Fibroblast of lung (primary cell): ENCODE results near the gene DKK2. TPM values are rescaled to one million over a fixed set of nuclear protein-coding genes. Genes with fewer than 3 reads are reported as not detected.

Experiments
- DNase-seq, 2 donors: peaks; one replicate each; pipeline versions ENCODE4 v3.0.0 to v3.0.0-alpha.2; 2010; ENCODE audit warnings: low read depth in 2 of 2
- H2AFZ ChIP-seq: 2 replicates; pipeline ENCODE4 v1.5.1; 2012; ENCODE audit warnings: low read length, control low read depth, inconsistent platforms
- H3K27ac ChIP-seq: 2 replicates; pipeline ENCODE4 v1.5.1; 2011; ENCODE audit warnings: low read length, control low read depth; ENCODE audit not compliant: insufficient read depth
- H3K27me3 ChIP-seq: 2 replicates; pipeline ENCODE4 v1.5.1; 2011; ENCODE audit warnings: mild to moderate bottlenecking, low read length; ENCODE audit not compliant: control insufficient read depth, insufficient read depth
- H3K36me3 ChIP-seq: 2 replicates; pipeline ENCODE4 v1.5.1; 2011; ENCODE audit warnings: low read length; ENCODE audit not compliant: control insufficient read depth, insufficient read depth
- H3K4me1 ChIP-seq: 2 replicates; pipeline ENCODE4 v1.5.1; 2011; ENCODE audit warnings: low read length; ENCODE audit not compliant: control insufficient read depth, insufficient read depth; ENCODE audit errors: extremely low read depth
- H3K4me2 ChIP-seq: 2 replicates; pipeline ENCODE4 v1.5.1; 2011; ENCODE audit warnings: low read length, control low read depth; ENCODE audit not compliant: insufficient read depth; ENCODE audit errors: extremely low read depth
- H3K4me3 ChIP-seq, 4 experiments: fragments of 200-600 bp in 1 of 4; sonication (generic) in 1 of 4; replicated peaks in 1 of 4; 2 replicates each; pipeline ENCODE4 v1.5.1; 2011 to 2016; ENCODE audit warnings: low read length in 4 of 4, low read depth in 3 of 4, mild to moderate bottlenecking in 3 of 4, control low read depth in 2 of 4, inconsistent platforms in 1 of 4, mixed read lengths in 1 of 4; ENCODE audit not compliant: insufficient read depth in 1 of 4; ENCODE audit errors: control extremely low read depth in 1 of 4
- H3K79me2 ChIP-seq: 2 replicates; pipeline ENCODE4 v1.5.1; 2012; ENCODE audit warnings: mild to moderate bottlenecking, low read length, inconsistent platforms; ENCODE audit not compliant: control insufficient read depth, insufficient read depth
- H3K9ac ChIP-seq: 2 replicates; pipeline ENCODE4 v1.5.1; 2011; ENCODE audit warnings: mild to moderate bottlenecking, low read length, control low read depth; ENCODE audit not compliant: insufficient read depth
- H3K9me3 ChIP-seq: 2 replicates; pipeline ENCODE4 v1.5.1; 2012; ENCODE audit warnings: low read depth, low read length; ENCODE audit not compliant: control insufficient read depth, insufficient read depth
- H4K20me1 ChIP-seq: 2 replicates; pipeline ENCODE4 v1.5.1; 2011; ENCODE audit warnings: low read length; ENCODE audit not compliant: control insufficient read depth, insufficient read depth; ENCODE audit errors: extremely low read depth
- EZH2 ChIP-seq: IDR thresholded peaks from 2 replicates; pipeline ENCODE4 v1.5.1; 2012; ENCODE audit warnings: low read length, control low read depth, mild to moderate bottlenecking; ENCODE audit errors: missing control alignments
- polyA plus RNA-seq, 2 donors: library from polyadenylated mRNA; depleted of rRNA in 1 of 2; stranded (reverse) in 1 of 2; unstranded in 1 of 2; fragments of >200 nt; gene quantifications; 2 replicates each; pipeline ENCODE4 v1.2.1, GENCODE V29; 2011 to 2012; ENCODE audit warnings: missing spikeins in 1 of 2
- total RNA-seq: library from RNA; depleted of rRNA; stranded (reverse); fragments of >200 nt; gene quantifications from 2 replicates; pipeline ENCODE4 v1.2.1, GENCODE V29; 2014
- TF ChIP-seq, protein P1 (sequence below), 2 donors: IDR thresholded peaks in 1 of 2; conservative IDR thresholded peaks in 1 of 2; 1 replicate in 1 of 2; 2 replicates in 1 of 2; pipeline ENCODE4 v1.5.1; 2011 to 2012; ENCODE audit warnings: low read length in 2 of 2, control low read depth in 1 of 2, inconsistent platforms in 1 of 2, low read depth in 1 of 2, mild to moderate bottlenecking in 1 of 2

Gene DKK2
- total and polyA plus RNA-seq, 2 donors (not counting 1 experiment from before 2014, with no cell fraction given): 0.48 to 1.2 TPM

DNA sequence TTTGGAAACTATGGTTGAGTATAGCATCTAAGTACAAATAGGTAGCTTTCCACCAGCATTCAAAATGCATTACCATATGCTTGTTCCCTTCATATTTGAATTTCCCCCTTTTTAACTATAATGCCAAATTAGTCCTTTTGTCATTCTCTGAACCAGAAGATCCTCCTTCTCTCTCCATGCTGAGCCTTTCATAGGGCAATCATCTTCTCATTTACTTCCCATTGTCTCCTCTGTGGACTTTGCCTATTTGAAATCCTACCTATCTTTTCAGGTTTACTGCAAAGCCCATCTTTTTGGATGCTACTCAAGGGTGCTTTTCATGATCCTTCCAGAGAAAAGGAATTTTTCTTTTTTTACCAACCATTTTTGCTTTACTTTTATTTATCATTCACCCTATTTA is 54.7 kb downstream of the DKK2 start:
- H3K36me3 ChIP-seq: no peaks in the 10 kb centered on the region
- H3K4me1 ChIP-seq: no peaks in the 10 kb centered on the region
- H4K20me1 ChIP-seq: no peaks in the 10 kb centered on the region
- no peak overlapping the region for H3K27ac ChIP-seq
- H3K9ac ChIP-seq: no peak overlapping the region
- no peaks in the 10 kb centered on the region for H3K79me2 ChIP-seq
- no peak for DNase-seq
- H3K4me3 ChIP-seq: no peak overlapping the region
- H3K9me3 ChIP-seq: no peaks in the 10 kb centered on the region
- TF ChIP-seq, protein P1, sequence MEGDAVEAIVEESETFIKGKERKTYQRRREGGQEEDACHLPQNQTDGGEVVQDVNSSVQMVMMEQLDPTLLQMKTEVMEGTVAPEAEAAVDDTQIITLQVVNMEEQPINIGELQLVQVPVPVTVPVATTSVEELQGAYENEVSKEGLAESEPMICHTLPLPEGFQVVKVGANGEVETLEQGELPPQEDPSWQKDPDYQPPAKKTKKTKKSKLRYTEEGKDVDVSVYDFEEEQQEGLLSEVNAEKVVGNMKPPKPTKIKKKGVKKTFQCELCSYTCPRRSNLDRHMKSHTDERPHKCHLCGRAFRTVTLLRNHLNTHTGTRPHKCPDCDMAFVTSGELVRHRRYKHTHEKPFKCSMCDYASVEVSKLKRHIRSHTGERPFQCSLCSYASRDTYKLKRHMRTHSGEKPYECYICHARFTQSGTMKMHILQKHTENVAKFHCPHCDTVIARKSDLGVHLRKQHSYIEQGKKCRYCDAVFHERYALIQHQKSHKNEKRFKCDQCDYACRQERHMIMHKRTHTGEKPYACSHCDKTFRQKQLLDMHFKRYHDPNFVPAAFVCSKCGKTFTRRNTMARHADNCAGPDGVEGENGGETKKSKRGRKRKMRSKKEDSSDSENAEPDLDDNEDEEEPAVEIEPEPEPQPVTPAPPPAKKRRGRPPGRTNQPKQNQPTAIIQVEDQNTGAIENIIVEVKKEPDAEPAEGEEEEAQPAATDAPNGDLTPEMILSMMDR (conservative IDR thresholded peaks at IDR 0.05 in 1 of 2, IDR thresholded peaks at IDR 0.05 in 1 of 2; ENCODE audit: low read depth in 1 of 2, low read length in 2 of 2): no peak
- no peak for TF ChIP-seq EZH2
- H3K27me3 ChIP-seq: no peaks in the 10 kb centered on the region
- H3K4me2 ChIP-seq: no peak overlapping the region
- H2AFZ ChIP-seq: no peak overlapping the region

DNA sequence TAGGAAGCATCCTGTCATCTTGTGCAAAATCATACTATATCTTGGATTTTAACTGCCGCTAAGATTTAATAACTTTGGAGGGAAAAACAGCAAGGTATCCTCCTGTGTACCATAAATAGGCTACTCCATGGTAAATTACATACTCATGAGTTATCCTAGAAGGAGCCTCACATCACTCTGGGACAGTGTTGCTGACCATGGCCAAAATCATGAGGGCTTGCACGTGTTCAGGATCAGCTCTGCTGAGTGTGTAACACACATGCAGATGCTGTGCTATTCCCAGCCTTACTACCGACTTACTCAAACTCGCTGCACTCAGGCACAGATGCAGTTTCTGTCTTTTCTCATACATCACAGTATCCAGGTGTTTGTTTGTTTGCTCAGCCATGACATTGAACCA is 56.6 kb downstream of the DKK2 start:
- no peak overlapping the region for H2AFZ ChIP-seq
- no peak overlapping the region for H3K4me2 ChIP-seq
- H3K4me1 ChIP-seq: no peaks in the 10 kb centered on the region
- no peak overlapping the region for H3K4me3 ChIP-seq
- H3K9ac ChIP-seq: no peak overlapping the region
- no peak for DNase-seq
- H3K27ac ChIP-seq: no peak overlapping the region
- H3K9me3 ChIP-seq: no peaks in the 10 kb centered on the region
- no peak for TF ChIP-seq EZH2
- TF ChIP-seq, protein P1 (conservative IDR thresholded peaks at IDR 0.05 in 1 of 2, IDR thresholded peaks at IDR 0.05 in 1 of 2; ENCODE audit: low read depth in 1 of 2, low read length in 2 of 2): no peak
- no peaks in the 10 kb centered on the region for H3K36me3 ChIP-seq
- no peaks in the 10 kb centered on the region for H4K20me1 ChIP-seq
- H3K79me2 ChIP-seq: no peaks in the 10 kb centered on the region
- no peaks in the 10 kb centered on the region for H3K27me3 ChIP-seq

DNA sequence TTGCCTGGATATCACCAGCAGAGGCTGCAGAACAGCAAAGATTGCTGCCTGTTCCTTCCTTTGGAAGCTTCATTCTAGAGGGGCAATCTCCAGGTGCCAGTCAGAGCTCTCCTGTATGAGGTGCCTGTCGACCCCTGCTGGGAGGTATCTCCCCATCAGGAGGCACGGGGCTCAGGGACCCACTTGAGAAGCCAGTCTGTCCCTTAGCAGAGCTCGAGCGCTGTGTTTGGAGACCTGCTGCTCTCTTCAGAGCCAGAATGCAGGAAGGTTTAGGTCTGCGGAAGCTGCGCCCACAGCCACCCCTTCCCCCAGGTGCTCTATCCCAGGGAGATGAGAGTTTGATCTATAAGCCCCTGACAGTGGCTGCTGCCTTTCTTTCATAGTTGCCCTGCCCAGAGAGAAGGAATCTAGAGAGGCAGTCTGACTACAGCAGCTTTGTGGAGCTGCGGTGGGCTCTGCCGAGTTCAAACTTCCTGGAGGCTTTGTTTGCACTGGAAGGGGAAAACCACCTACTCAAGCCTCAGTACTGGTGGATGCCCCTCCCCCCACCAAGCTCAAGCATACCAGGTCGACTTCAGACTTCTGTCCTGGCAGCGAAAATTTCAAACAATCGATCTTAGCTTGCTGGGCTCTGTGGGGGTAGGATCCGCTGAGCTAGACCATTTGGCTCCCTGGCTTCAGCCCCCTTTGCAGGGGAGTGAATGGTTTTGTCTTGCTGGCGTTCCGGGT is 57.9 kb downstream of the DKK2 start:
- TF ChIP-seq, protein P1 (conservative IDR thresholded peaks at IDR 0.05 in 1 of 2, IDR thresholded peaks at IDR 0.05 in 1 of 2; ENCODE audit: low read depth in 1 of 2, low read length in 2 of 2): no peak
- no peak for TF ChIP-seq EZH2

More for the DNA sequence above, 57.9 kb downstream of the DKK2 start:
- H3K27ac ChIP-seq: no peak overlapping the region
- no peaks in the 10 kb centered on the region for H3K4me1 ChIP-seq
- H3K36me3 ChIP-seq: no peaks in the 10 kb centered on the region
- no peaks in the 10 kb centered on the region for H3K79me2 ChIP-seq
- no peak for DNase-seq
- H3K27me3 ChIP-seq: no peaks in the 10 kb centered on the region
- H3K9ac ChIP-seq: no peak overlapping the region
- H4K20me1 ChIP-seq: no peaks in the 10 kb centered on the region
- H3K9me3 ChIP-seq: no peaks in the 10 kb centered on the region
- no peak overlapping the region for H3K4me2 ChIP-seq
- no peak overlapping the region for H2AFZ ChIP-seq
- no peak overlapping the region for H3K4me3 ChIP-seq
